Prostate gland (tissue), 2 donors: ENCODE data around the gene CLCNKA. TPM values are rescaled to one million over a fixed set of nuclear protein-coding genes. Genes with fewer than 3 reads are reported as not detected.

Experiments used
- DNase-seq: peaks from one replicate; pipeline ENCODE4 v3.0.0-alpha.2; 2019; ENCODE audit warnings: low spot score
- H3K27ac ChIP-seq, 2 donors: fragments of 200-600 bp; sonication (generic); 2 replicates each; pipeline ENCODE4 v1.5.1; 2017 to 2019
- H3K27me3 ChIP-seq: fragments of 200-600 bp; sonication (generic); replicated peaks from 2 replicates; pipeline ENCODE4 v1.5.1; 2019; ENCODE audit not compliant: insufficient read depth
- H3K36me3 ChIP-seq, 2 donors: fragments of 200-600 bp; sonication (generic); 1 replicate in 1 of 2; 2 replicates in 1 of 2; pipeline versions ENCODE4 v1.5.1 to v1.8.1; 2017 to 2019
- H3K4me1 ChIP-seq: fragments of 200-600 bp; sonication (generic); replicated peaks from 2 replicates; pipeline ENCODE4 v1.5.1; 2019
- H3K4me3 ChIP-seq, 2 donors: fragments of 200-600 bp; sonication (generic); 2 replicates each; pipeline ENCODE4 v1.5.1; 2017 to 2019
- H3K9me3 ChIP-seq: fragments of 200-600 bp; sonication (generic); 2 replicates; pipeline ENCODE4 v1.5.1; 2017
- CTCF ChIP-seq, 4 experiments: fragments of 200-600 bp in 2 of 4; fragments of 450-650 bp in 2 of 4; sonication (generic) in 2 of 4; IDR thresholded peaks; 1 replicate in 3 of 4; 2 replicates in 1 of 4; pipeline ENCODE4 v1.5.1; 2016 to 2019; ENCODE audit warnings: antibody characterized with exemption in 4 of 4, mild to moderate bottlenecking in 2 of 4, moderate library complexity in 2 of 4
- POLR2A ChIP-seq: fragments of 450-650 bp; IDR thresholded peaks from one replicate; pipeline ENCODE4 v1.6.1; 2016; ENCODE audit warnings: antibody characterized with exemption, mild to moderate bottlenecking
- POLR2AphosphoS5 ChIP-seq: sonication (generic); formaldehyde crosslinking; IDR thresholded peaks from one replicate; pipeline ENCODE4 v1.6.1; 2017; ENCODE audit warnings: antibody characterized with exemption
- WGBS: methylation state at CpG from one replicate; pipeline ENCODE4 v1.1.5; 2018; 5-methylcytosine and 5-hydroxymethylcytosine counted together
- intact Hi-C: fragments of 100-400 bp; cut with DNase I; formaldehyde crosslinking; loops from one replicate; pipeline ENCODE4 v1.14.2; 2022
- total RNA-seq, 2 donors: library from RNA; depleted of rRNA; stranded (reverse); fragments of >200 nt; gene quantifications; one replicate each; pipeline ENCODE4 v1.1.0, GENCODE V29; 2016

CLCNKA gene
- total RNA-seq, 2 donors from 2014 or later, result 0.41 to 2.1 TPM

GRCh38 chr1:16017076-16017460, 4.8 kb upstream of the CLCNKA start:
- no peaks in the 10 kb centered on the region for H3K27me3 ChIP-seq
- TF ChIP-seq POLR2AphosphoS5 (no peak), CTCF (IDR thresholded peaks at IDR 0.05) (no peak), POLR2A (no peak)
- H3K4me3 ChIP-seq, result peak overlapping the region in 1 of 2 donors; percentile 3
- H3K9me3 ChIP-seq, result no peaks in the 10 kb centered on the region
- peaks cover 7% of the 10 kb centered on the region for H3K4me1 ChIP-seq
- WGBS, result 78% methylated on average over 10 of the region's 10 CpGs
- no peaks in the 10 kb centered on the region for H3K36me3 ChIP-seq
- no peak for DNase-seq
- peak overlapping the region; percentile 78 to 84 for H3K27ac ChIP-seq
- intact Hi-C loops, result no loop called here

- H3K9me3 ChIP-seq, result no peaks in the 10 kb centered on the region
- peak; percentile 36 for DNase-seq
- peaks cover 7% of the 10 kb centered on the region for H3K4me1 ChIP-seq
- peak within 1 kb of the TSS; percentile 78 to 84 for H3K27ac ChIP-seq
- H3K27me3 ChIP-seq, result no peaks in the 10 kb centered on the region
- no peaks in the 10 kb centered on the region for H3K36me3 ChIP-seq
- H3K4me3 ChIP-seq, result peak within 1 kb of the TSS in 1 of 2 donors; percentile 3
- intact Hi-C loops, result no loop called here
- TF ChIP-seq POLR2AphosphoS5 (peak; percentile 55), CTCF (IDR thresholded peaks at IDR 0.05) (peak in 1 of 4 experiments; percentile 5), POLR2A (no peak)
- 28% methylated on average over 36 of the region's 37 CpGs for WGBS
Observed at GRCh38 chr1:16017461-16018303, 4.2 kb upstream of the CLCNKA start, which contains the start of gene HSPB7. Gene HSPB7, minus strand, starts transcription at chr1:16018043. Its CDS starts 80 bp downstream, at chr1:16017963.

- peaks cover 7% of the 10 kb centered on the region for H3K4me1 ChIP-seq
- H3K27ac ChIP-seq, result peak overlapping the region; percentile 78 to 84
- 55% methylated on average over 4 of the region's 4 CpGs for WGBS
- H3K36me3 ChIP-seq, result no peaks in the 10 kb centered on the region
- intact Hi-C loops, result no loop called here
- no peak for TF ChIP-seq POLR2AphosphoS5
- no peak for TF ChIP-seq CTCF (IDR thresholded peaks at IDR 0.05)
- TF ChIP-seq POLR2A, result no peak
- no peaks in the 10 kb centered on the region for H3K9me3 ChIP-seq
- no peaks in the 10 kb centered on the region for H3K27me3 ChIP-seq
- DNase-seq, result no peak
- no peak overlapping the region for H3K4me3 ChIP-seq
Observed at GRCh38 chr1:16018308-16018707, 3.5 kb upstream of the CLCNKA start.

- Histone ChIP-seq H3K9me3 (no peaks in the 10 kb centered on the region), H3K4me3 (no peak overlapping the region), H3K4me1 (peaks cover 5% of the 10 kb centered on the region), H3K27me3 (no peaks in the 10 kb centered on the region), H3K36me3 (no peaks in the 10 kb centered on the region), H3K27ac (peak overlapping the region; percentile 78 to 84)
- intact Hi-C loops, result no loop called here
- TF ChIP-seq POLR2A (no peak), POLR2AphosphoS5 (no peak), CTCF (IDR thresholded peaks at IDR 0.05) (no peak)
- no peak for DNase-seq
- 72% methylated on average over 22 of the region's 23 CpGs for WGBS
Observed at GRCh38 chr1:16018749-16019643, 2.8 kb upstream of the CLCNKA start.
